Thyroid gland (tissue), 4 donors: ENCODE data around the gene HOTAIR.

Experiments
- POLR2A ChIP-seq, 2 donors: fragments of 450-650 bp; IDR thresholded peaks; one replicate each; pipeline ENCODE4 v1.6.1; 2017; ENCODE audit warnings: antibody characterized with exemption in 2 of 2, mild to moderate bottlenecking in 2 of 2, moderate library complexity in 1 of 2
- TF ChIP-seq, protein P1 (sequence below), 6 experiments: fragments of 200-600 bp in 3 of 6; fragments of 450-650 bp in 3 of 6; sonication (generic) in 3 of 6; IDR thresholded peaks; one replicate each; pipeline ENCODE4 v1.5.1; 2016 to 2019; ENCODE audit warnings: antibody characterized with exemption in 6 of 6, mild to moderate bottlenecking in 2 of 6, inconsistent platforms in 1 of 6, moderate library complexity in 1 of 6

GRCh38 chr12:53931844-53932581 is 42.7 kb downstream of the HOTAIR start:
- TF ChIP-seq, protein P1, sequence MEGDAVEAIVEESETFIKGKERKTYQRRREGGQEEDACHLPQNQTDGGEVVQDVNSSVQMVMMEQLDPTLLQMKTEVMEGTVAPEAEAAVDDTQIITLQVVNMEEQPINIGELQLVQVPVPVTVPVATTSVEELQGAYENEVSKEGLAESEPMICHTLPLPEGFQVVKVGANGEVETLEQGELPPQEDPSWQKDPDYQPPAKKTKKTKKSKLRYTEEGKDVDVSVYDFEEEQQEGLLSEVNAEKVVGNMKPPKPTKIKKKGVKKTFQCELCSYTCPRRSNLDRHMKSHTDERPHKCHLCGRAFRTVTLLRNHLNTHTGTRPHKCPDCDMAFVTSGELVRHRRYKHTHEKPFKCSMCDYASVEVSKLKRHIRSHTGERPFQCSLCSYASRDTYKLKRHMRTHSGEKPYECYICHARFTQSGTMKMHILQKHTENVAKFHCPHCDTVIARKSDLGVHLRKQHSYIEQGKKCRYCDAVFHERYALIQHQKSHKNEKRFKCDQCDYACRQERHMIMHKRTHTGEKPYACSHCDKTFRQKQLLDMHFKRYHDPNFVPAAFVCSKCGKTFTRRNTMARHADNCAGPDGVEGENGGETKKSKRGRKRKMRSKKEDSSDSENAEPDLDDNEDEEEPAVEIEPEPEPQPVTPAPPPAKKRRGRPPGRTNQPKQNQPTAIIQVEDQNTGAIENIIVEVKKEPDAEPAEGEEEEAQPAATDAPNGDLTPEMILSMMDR (IDR thresholded peaks at IDR 0.05), result no peak
- no peak for TF ChIP-seq POLR2A (IDR thresholded peaks at IDR 0.05)
